ENCODE results near the gene TOM1L1. TPM values are rescaled to one million over a fixed set of nuclear protein-coding genes. Genes with fewer than 3 reads are reported as not detected.

TOM1L1 gene
- total and polyA plus RNA-seq, 3 donors from 2014 or later, result 27.9 to 35.5 (median 28.7) TPM

DNA sequence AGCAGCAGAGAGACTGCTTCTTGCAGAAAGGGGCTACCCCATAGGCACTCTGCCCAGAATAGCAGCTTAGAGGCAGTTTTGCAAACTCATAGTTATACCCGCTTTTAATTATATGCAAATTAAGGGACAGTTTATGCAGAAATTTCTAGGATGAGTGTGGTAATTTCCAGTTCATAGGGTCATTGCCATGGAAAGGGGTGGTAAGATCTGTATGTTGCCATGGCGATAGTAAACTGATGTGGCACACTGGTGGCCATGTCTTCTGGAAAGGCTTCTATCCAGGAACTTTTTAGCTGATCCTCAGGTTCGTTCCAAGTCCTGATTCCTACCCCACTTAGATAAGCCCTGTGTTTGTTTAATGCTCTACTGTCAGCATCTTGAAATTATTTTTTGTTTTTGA is 74.1 kb downstream of the TOM1L1 start:
- no peak for DNase-seq
- Histone ChIP-seq H3K27me3 (no peaks in the 10 kb centered on the region), H3K27ac (no peak overlapping the region), H3K4me3 (no peak overlapping the region), H3K9me3 (no peaks in the 10 kb centered on the region), H3K36me3 (ENCODE audit: low read depth, missing control alignments) (no peaks in the 10 kb centered on the region), H3K4me1 (peaks cover 11% of the 10 kb centered on the region)
- 87 to 91% methylated on average over 3 of the region's 3 CpGs for WGBS, 2 donors
- intact Hi-C loops (cut with DNase I; ENCODE audit: low total_unique reads), result no loop called here
- TF ChIP-seq, protein P1, sequence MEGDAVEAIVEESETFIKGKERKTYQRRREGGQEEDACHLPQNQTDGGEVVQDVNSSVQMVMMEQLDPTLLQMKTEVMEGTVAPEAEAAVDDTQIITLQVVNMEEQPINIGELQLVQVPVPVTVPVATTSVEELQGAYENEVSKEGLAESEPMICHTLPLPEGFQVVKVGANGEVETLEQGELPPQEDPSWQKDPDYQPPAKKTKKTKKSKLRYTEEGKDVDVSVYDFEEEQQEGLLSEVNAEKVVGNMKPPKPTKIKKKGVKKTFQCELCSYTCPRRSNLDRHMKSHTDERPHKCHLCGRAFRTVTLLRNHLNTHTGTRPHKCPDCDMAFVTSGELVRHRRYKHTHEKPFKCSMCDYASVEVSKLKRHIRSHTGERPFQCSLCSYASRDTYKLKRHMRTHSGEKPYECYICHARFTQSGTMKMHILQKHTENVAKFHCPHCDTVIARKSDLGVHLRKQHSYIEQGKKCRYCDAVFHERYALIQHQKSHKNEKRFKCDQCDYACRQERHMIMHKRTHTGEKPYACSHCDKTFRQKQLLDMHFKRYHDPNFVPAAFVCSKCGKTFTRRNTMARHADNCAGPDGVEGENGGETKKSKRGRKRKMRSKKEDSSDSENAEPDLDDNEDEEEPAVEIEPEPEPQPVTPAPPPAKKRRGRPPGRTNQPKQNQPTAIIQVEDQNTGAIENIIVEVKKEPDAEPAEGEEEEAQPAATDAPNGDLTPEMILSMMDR (IDR thresholded peaks at IDR 0.05), result no peak
- no peak for TF ChIP-seq POLR2A (IDR thresholded peaks at IDR 0.05)

DNA sequence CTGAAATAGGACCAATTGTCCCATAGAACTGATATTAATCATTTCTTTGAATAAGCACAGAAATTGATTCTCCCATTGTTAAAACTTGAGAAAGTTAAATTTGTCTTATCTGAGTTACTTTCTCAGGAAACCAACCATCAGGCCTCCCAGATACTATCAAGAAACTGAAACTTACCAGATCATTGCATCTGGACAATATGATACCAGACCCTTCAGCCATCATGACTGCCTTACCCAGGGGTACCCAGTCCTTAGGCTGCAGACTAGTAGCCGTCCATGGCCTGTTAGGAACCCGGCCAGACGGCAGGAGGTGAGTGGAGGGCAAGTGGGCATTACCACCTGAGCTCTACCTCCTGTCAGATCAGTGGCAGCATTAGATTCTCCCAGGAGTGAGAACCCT is 75.7 kb downstream of the TOM1L1 start:
- no peak for TF ChIP-seq POLR2A (IDR thresholded peaks at IDR 0.05)
- TF ChIP-seq, protein P1 (IDR thresholded peaks at IDR 0.05), result no peak
- peaks cover 4% of the 10 kb centered on the region for H3K4me1 ChIP-seq
- intact Hi-C loops (cut with DNase I; ENCODE audit: low total_unique reads), result no loop called here

DNA sequence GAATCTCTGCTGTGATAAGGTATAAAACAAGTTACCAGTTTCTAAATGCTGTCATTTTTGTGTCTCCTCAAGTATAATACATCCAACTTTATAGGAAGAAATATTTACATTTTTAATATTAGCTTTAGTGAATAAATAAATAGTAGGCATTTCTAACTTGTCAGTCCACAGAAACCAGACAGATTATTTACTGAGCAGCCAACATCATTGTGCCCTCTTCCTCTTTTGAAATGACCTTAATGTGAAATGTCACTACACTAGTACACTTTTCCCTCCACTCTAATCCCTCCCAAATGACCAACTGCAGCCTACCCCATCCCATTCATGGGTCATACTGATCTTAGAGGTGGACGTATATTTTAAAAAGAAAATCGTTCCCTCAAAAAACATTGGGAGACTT is 77.1 kb downstream of the TOM1L1 start:
- Histone ChIP-seq H3K4me3 (no peak overlapping the region), H3K36me3 (ENCODE audit: low read depth, missing control alignments) (no peaks in the 10 kb centered on the region), H3K9me3 (no peaks in the 10 kb centered on the region), H3K27ac (no peak overlapping the region), H3K4me1 (peaks cover 5% of the 10 kb centered on the region), H3K27me3 (no peaks in the 10 kb centered on the region)
- WGBS, 2 donors, result 89 to 94% methylated on average over 2 of the region's 2 CpGs
- intact Hi-C loops (cut with DNase I; ENCODE audit: low total_unique reads), result no loop called here
- DNase-seq, result no peak
- TF ChIP-seq POLR2A (IDR thresholded peaks at IDR 0.05), result no peak
- TF ChIP-seq, protein P1 (IDR thresholded peaks at IDR 0.05), result no peak

More for the DNA sequence above, 75.7 kb downstream of the TOM1L1 start:
- no peaks in the 10 kb centered on the region for H3K27me3 ChIP-seq
- no peaks in the 10 kb centered on the region for H3K36me3 ChIP-seq (ENCODE audit: low read depth, missing control alignments)
- no peak overlapping the region for H3K27ac ChIP-seq
- H3K9me3 ChIP-seq, result no peaks in the 10 kb centered on the region
- H3K4me3 ChIP-seq, result no peak overlapping the region
- WGBS, 2 donors, result 94 to 95% methylated on average over 3 of the region's 3 CpGs
- no peak for DNase-seq

DNA sequence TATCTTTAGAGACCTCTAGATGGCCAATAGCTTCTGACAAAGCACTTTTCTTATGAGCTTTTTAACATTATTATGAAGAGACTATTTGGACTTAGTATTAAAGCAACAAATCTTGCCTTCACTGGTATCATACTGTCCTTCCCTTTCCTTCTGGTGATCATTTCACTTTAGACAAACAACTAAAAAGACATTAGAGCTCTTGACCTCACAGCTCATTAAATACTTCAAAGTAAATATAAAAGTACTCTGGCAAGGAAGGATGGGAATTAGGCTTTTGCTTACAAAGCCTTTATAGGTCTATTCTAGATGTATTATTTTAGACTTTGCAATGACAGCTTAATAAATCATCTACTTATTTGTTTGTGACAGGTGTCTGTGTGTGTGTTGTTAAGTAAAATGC is 79.0 kb downstream of the TOM1L1 start:
- TF ChIP-seq, protein P1 (IDR thresholded peaks at IDR 0.05), result no peak
- no peak for TF ChIP-seq POLR2A (IDR thresholded peaks at IDR 0.05)
- H3K27ac ChIP-seq, result no peak overlapping the region
- DNase-seq, result no peak
- no peak overlapping the region for H3K4me3 ChIP-seq
- H3K36me3 ChIP-seq (ENCODE audit: low read depth, missing control alignments), result no peaks in the 10 kb centered on the region
- no peaks in the 10 kb centered on the region for H3K27me3 ChIP-seq
- intact Hi-C loops (cut with DNase I; ENCODE audit: low total_unique reads), result no loop called here
- peaks cover 7% of the 10 kb centered on the region for H3K4me1 ChIP-seq
- H3K9me3 ChIP-seq, result no peaks in the 10 kb centered on the region

DNA sequence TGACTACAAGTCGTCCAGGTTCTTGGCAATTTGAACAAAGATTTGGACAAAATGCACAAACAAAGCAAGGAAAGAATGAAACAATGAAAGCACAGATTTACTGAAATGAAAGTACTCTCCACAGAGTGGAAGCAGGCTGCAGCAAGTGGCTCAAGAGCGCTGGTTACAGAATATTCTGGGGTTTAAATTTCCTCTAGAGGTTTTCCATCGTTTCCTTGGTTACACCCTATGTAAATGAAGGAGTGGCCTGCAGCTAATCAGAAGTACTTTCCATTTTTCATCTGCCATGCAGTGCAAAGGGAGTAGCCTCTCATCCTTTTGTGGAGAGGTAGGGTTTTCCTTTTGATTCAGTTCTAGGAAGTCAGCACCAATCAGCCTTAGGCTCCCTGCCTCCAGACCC is 79.7 kb downstream of the TOM1L1 start:
- 58 to 86% methylated on average over 3 of the region's 3 CpGs for WGBS, 2 donors
- intact Hi-C loops (cut with DNase I; ENCODE audit: low total_unique reads), result no loop called here
- H3K4me3 ChIP-seq, result no peak overlapping the region
- no peaks in the 10 kb centered on the region for H3K9me3 ChIP-seq
- TF ChIP-seq, protein P1 (IDR thresholded peaks at IDR 0.05), result no peak
- no peak for TF ChIP-seq POLR2A (IDR thresholded peaks at IDR 0.05)
- H3K4me1 ChIP-seq, result peaks cover 7% of the 10 kb centered on the region
- no peak for DNase-seq
- no peaks in the 10 kb centered on the region for H3K27me3 ChIP-seq
- H3K36me3 ChIP-seq (ENCODE audit: low read depth, missing control alignments), result no peaks in the 10 kb centered on the region
- no peak overlapping the region for H3K27ac ChIP-seq
